IPS-18c (cell line): ENCODE measurements around the gene ATL3.
"Not testable (repeated sequence)": the region's sequence is repeated elsewhere in the genome, so short reads cannot be mapped to it uniquely, and the experiment has no call there.

ENCODE experiments used
- H3K4me3 ChIP-seq: 2 replicates; pipeline ENCODE4 v1.7.0; 2013; ENCODE audit warnings: low read depth, mild to moderate bottlenecking, low read length, moderate library complexity; ENCODE audit not compliant: insufficient read depth
- H3K9me3 ChIP-seq: one replicate; pipeline ENCODE4 v1.6.1; 2013; ENCODE audit warnings: mild to moderate bottlenecking, low read length, moderate library complexity; ENCODE audit not compliant: control insufficient read depth, insufficient read depth

ATL3 gene

GRCh38 chr11:63609536-63609935 is 61.6 kb downstream of the ATL3 start:
- Histone ChIP-seq H3K4me3 (no peak overlapping the region), H3K9me3 (no peaks in the 10 kb centered on the region)

GRCh38 chr11:63608353-63609345 is 62.5 kb downstream of the ATL3 start:
- H3K9me3 ChIP-seq: no peaks in the 10 kb centered on the region
- no peak overlapping the region for H3K4me3 ChIP-seq

- Histone ChIP-seq H3K9me3 (no peaks in the 10 kb centered on the region), H3K4me3 (no peak overlapping the region)
Observed at GRCh38 chr11:63603180-63603518, 68.0 kb downstream of the ATL3 start.

GRCh38 chr11:63602290-63603179 is 68.6 kb downstream of the ATL3 start:
- H3K9me3 ChIP-seq, H3K4me3 ChIP-seq: not testable (repeated sequence)

- Histone ChIP-seq H3K9me3 (no peaks in the 10 kb centered on the region), H3K4me3 (no peak overlapping the region)
Observed at GRCh38 chr11:63599211-63600122, 71.7 kb downstream of the ATL3 start.

GRCh38 chr11:63598556-63598955 is 72.6 kb downstream of the ATL3 start:
- H3K4me3 ChIP-seq: no peak overlapping the region
- H3K9me3 ChIP-seq: no peaks in the 10 kb centered on the region

GRCh38 chr11:63595296-63595695 is 75.9 kb downstream of the ATL3 start:
- no peak overlapping the region for H3K4me3 ChIP-seq
- no peaks in the 10 kb centered on the region for H3K9me3 ChIP-seq

GRCh38 chr11:63592975-63593395 is 78.2 kb downstream of the ATL3 start:
- H3K4me3 ChIP-seq: no peak overlapping the region
- H3K9me3 ChIP-seq: no peaks in the 10 kb centered on the region

GRCh38 chr11:63590024-63590788 is 81.0 kb downstream of the ATL3 start:
- H3K9me3 ChIP-seq: no peaks in the 10 kb centered on the region
- H3K4me3 ChIP-seq: no peak overlapping the region

GRCh38 chr11:63589000-63589399 is 82.2 kb downstream of the ATL3 start:
- Histone ChIP-seq H3K4me3 (no peak overlapping the region), H3K9me3 (no peaks in the 10 kb centered on the region)

- Histone ChIP-seq H3K9me3 (peaks cover 5% of the 10 kb centered on the region), H3K4me3 (no peak overlapping the region)
Observed at GRCh38 chr11:63586451-63587166, 84.6 kb downstream of the ATL3 start.

- Histone ChIP-seq H3K9me3 (peaks cover 11% of the 10 kb centered on the region), H3K4me3 (no peak overlapping the region)
Observed at GRCh38 chr11:63583357-63583677, 87.9 kb downstream of the ATL3 start.

GRCh38 chr11:63581224-63581623 is 90.0 kb downstream of the ATL3 start:
- peaks cover 11% of the 10 kb centered on the region for H3K9me3 ChIP-seq
- H3K4me3 ChIP-seq: not testable (repeated sequence)

GRCh38 chr11:63578882-63579281 is 92.3 kb downstream of the ATL3 start:
- H3K9me3 ChIP-seq: peaks cover 11% of the 10 kb centered on the region
- H3K4me3 ChIP-seq: not testable (repeated sequence)

- Histone ChIP-seq H3K4me3 (no peak overlapping the region), H3K9me3 (no peaks in the 10 kb centered on the region)
Observed at GRCh38 chr11:63574856-63575602, 96.1 kb downstream of the ATL3 start.
